Fibroblast of mammary gland (primary cell): ENCODE data around the gene CDIPT.
"Not testable (repeated sequence)": the region's sequence is repeated elsewhere in the genome, so short reads cannot be mapped to it uniquely, and the experiment has no call there.

Experiments
- DNase-seq: peaks from one replicate; pipeline ENCODE4 v3.0.0-alpha.2; 2010; ENCODE audit warnings: low read depth
- H3K4me3 ChIP-seq: 2 replicates; pipeline ENCODE4 v1.5.1; 2011; ENCODE audit warnings: low read depth, mild to moderate bottlenecking, low read length, moderate library complexity; ENCODE audit not compliant: control insufficient read depth
- TF ChIP-seq, protein P1 (sequence below): conservative IDR thresholded peaks from 2 replicates; pipeline ENCODE4 v1.5.1; 2011; ENCODE audit warnings: low read depth, low read length, inconsistent platforms; ENCODE audit not compliant: control insufficient read depth, insufficient read depth

The CDIPT gene

DNA sequence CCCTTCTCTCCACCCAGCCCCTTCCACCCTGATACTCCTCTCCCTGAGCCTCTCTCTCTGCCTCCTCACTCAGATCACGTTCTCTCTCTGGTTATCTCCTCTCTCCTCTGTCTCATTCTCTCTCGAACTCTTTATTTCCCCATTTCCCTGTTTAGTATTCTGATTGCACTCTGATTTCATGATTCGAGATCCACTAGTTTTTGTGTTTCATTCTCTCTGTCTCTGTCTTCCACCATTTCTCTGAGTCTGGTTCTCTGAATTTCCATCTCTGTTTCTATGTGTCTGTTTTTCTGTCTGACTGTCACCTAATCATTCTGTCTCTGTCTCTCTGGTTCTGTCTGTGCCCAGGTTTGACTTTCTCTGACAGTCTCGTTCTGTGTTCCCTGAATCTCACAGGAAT is 34.3 kb upstream of the CDIPT start:
- no peak for DNase-seq
- H3K4me3 ChIP-seq: no peak overlapping the region
- TF ChIP-seq, protein P1, sequence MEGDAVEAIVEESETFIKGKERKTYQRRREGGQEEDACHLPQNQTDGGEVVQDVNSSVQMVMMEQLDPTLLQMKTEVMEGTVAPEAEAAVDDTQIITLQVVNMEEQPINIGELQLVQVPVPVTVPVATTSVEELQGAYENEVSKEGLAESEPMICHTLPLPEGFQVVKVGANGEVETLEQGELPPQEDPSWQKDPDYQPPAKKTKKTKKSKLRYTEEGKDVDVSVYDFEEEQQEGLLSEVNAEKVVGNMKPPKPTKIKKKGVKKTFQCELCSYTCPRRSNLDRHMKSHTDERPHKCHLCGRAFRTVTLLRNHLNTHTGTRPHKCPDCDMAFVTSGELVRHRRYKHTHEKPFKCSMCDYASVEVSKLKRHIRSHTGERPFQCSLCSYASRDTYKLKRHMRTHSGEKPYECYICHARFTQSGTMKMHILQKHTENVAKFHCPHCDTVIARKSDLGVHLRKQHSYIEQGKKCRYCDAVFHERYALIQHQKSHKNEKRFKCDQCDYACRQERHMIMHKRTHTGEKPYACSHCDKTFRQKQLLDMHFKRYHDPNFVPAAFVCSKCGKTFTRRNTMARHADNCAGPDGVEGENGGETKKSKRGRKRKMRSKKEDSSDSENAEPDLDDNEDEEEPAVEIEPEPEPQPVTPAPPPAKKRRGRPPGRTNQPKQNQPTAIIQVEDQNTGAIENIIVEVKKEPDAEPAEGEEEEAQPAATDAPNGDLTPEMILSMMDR: no peak

DNA sequence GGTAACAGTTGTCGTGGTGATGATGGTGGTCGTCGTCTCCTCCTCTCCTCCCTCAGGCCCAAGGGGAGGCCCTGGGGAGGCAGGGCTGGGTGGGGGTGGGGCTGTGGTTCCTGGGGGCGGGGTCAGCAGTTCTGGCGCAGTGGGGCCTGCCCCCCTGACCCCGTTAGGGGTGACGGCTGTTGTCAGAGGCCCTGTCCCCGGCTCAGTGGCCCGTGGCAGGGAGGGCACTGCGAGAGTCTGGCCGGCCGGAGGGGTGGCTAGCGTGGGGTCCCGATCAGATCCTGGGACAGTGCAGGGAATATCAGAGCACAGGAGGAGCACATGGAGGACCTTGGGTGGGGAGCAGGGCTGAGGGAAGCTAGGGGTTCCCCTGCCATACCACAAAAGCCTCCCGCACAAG is 33.8 kb upstream of the CDIPT start:
- no peak for DNase-seq
- TF ChIP-seq, protein P1: no peak
- no peak overlapping the region for H3K4me3 ChIP-seq

DNA sequence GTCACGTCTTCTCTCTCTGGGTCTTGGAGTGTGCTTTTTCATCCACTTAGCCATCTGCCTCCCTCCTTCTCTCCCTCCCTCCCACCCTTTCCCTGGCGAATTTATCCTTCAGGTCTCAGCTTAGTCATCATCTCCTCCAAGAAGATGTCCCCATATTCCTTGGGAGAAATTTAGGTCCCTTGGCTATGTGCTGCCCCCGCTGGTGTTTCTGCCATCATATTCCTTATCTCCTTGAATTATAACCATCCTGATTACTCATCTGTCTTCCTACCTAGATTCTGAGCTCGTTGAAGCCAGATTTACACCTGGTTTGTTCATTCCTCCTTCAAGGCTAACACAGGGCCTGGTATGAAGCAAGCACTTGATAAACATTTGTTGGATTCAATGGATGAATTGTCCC is 31.3 kb upstream of the CDIPT start:
- no peak for DNase-seq
- TF ChIP-seq, protein P1: no peak
- H3K4me3 ChIP-seq: no peak overlapping the region

GRCh38 chr16:29893553-29893952 is 30.5 kb upstream of the CDIPT start:
- DNase-seq: no peak
- no peak overlapping the region for H3K4me3 ChIP-seq
- TF ChIP-seq, protein P1: no peak

DNA sequence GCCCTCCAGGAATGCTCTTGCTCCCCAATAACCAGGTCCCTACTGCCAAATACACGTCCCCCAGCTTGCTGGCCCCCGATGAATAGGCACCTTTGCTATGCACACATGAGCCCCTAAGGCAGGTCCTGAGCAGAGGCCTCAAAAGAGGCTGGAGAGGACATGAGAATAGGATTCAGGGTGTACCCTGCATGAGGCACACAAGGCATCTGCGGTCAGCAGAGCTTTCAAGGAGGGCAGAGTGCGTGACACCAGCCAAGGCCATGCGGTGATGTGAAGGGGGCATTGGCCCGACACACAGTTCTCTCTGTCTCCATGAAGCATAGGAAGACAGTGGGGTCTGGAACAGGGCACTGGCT is 29.4 kb upstream of the CDIPT start:
- no peak for DNase-seq
- TF ChIP-seq, protein P1: no peak
- no peak overlapping the region for H3K4me3 ChIP-seq

DNA sequence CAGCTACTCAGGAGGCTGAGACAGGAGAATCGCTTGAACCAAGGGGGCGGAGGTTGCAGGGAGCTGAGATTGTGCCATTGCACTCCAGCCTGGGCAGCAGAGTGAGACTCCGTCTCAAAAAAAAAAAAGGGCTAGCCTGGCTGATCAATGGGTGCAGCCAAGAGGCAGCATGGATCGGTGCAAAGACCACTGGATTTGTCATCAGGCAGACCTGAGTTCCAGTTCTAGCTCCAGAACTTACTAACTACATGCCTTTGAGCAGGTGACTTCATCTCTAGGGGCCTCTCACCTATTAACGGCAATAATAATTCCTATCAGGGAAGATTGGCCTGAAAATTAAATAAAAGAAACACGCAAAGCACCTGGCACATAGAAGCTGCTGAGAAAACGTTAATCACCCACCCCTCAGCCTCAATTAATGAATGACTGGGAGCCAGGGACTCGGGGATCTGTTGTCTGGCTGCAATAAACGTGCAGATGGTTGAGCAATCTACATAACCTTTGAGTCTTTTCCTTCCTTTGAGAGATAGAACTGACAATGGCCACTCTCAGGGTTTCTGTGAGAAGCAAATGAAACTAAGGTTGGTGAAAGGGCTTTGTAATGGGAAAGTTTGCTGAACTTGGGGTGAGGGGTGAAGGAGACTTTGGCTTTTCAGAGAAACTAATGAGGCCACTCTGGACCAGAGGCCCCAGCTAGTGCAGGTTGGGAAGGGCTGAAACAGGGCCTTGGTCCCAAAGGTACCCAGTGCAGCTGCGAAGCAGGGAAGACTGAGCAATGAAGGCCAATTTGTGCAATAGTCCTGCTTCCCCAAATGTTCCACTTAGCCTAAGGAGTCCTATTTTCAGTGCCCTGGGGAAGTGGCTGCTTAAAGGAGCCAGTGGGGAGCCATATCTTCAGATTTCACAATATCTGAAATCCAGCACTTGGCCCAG is 28.8 kb upstream of the CDIPT start:
- no peak overlapping the region for H3K4me3 ChIP-seq
- no peak for DNase-seq
- TF ChIP-seq, protein P1: no peak

DNA sequence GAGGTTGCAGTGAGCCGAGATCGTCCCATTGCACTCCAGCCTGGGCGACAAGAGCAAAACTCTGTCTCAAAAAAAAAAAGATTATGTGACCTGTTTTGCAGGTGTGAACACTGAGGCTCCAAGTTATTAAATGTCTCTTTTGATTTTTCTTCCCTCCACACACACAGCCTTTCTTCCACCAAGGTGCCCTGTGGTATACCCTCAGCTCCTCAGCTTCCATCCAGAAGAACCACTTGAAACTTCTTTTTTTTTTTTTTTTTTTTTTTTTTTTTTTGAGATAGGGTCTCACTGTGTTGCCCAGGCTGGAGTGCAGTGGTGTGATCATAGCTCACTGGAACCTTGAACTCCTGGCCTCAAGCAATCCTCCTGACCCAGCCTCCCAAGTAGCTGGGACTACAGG is 26.3 kb upstream of the CDIPT start:
- not testable (repeated sequence) for H3K4me3 ChIP-seq

More for the DNA sequence above, 26.3 kb upstream of the CDIPT start:
- DNase-seq: not testable (repeated sequence)
